Peyer's patch (tissue), 4 donors: ENCODE results near the gene CDH4.

ENCODE experiments used
- CTCF ChIP-seq, 6 experiments: fragments of 450-650 bp in 4 of 6; fragments of 200-600 bp in 2 of 6; sonication (generic) in 1 of 6; IDR thresholded peaks; one replicate each; pipeline ENCODE4 v1.5.1; 2017 to 2019; ENCODE audit warnings: antibody characterized with exemption in 6 of 6, mild to moderate bottlenecking in 3 of 6, moderate library complexity in 1 of 6
- POLR2A ChIP-seq, 2 donors: fragments of 450-650 bp; IDR thresholded peaks; one replicate each; pipeline ENCODE4 v1.5.1; 2017; ENCODE audit warnings: antibody characterized with exemption in 2 of 2, mild to moderate bottlenecking in 2 of 2, moderate library complexity in 2 of 2

GRCh38 chr20:61982951-61983315 is 730.9 kb downstream of the CDH4 start:
- TF ChIP-seq POLR2A (IDR thresholded peaks at IDR 0.05) = no peak
- no peak for TF ChIP-seq CTCF (IDR thresholded peaks at IDR 0.05)
